HG02938 (cell line): Measurements from ENCODE around the gene YIF1B.

ENCODE experiments used
- ATAC-seq: cut with Tn5 transposase; IDR thresholded peaks from one replicate; pipeline ENCODE4 v1.9.1; 2021; ENCODE audit warnings: mild to moderate bottlenecking, moderate library complexity; ENCODE audit not compliant: unreplicated experiment

YIF1B gene

GRCh38 chr19:38306236-38306635, 9.5 kb downstream of the YIF1B start:
- ATAC-seq, result no peak

GRCh38 chr19:38304866-38305429, 10.8 kb downstream of the YIF1B start:
- no peak for ATAC-seq

- ATAC-seq, result no peak
These were observed 11.3 kb downstream of the YIF1B start for GRCh38 chr19:38304352-38304865.

GRCh38 chr19:38303517-38304351, 12.0 kb downstream of the YIF1B start, which contains the start of gene C19orf33:
C19orf33 (plus strand) TSS chr19:38304251; CDS start chr19:38304262, 11 bp downstream.
- ATAC-seq, result no peak

GRCh38 chr19:38298821-38299680, 16.7 kb downstream of the YIF1B start:
- no peak for ATAC-seq

GRCh38 chr19:38294090-38294489, 21.7 kb downstream of the YIF1B start:
- ATAC-seq, result no peak

- no peak for ATAC-seq
These were observed 22.5 kb downstream of the YIF1B start for GRCh38 chr19:38293281-38293680.

- ATAC-seq, result no peak
These were observed 23.9 kb downstream of the YIF1B start for GRCh38 chr19:38291855-38292254.

GRCh38 chr19:38290631-38291147, 25.1 kb downstream of the YIF1B start:
- ATAC-seq, result no peak

GRCh38 chr19:38289955-38290354, 25.8 kb downstream of the YIF1B start:
- no peak for ATAC-seq

- no peak for ATAC-seq
These were observed 27.5 kb downstream of the YIF1B start for GRCh38 chr19:38288123-38288855.

- no peak for ATAC-seq
These were observed 28.1 kb downstream of the YIF1B start for GRCh38 chr19:38287604-38288003.

GRCh38 chr19:38285567-38285966, 30.2 kb downstream of the YIF1B start:
- no peak for ATAC-seq

GRCh38 chr19:38284422-38284821, 31.3 kb downstream of the YIF1B start:
- no peak for ATAC-seq

- no peak for ATAC-seq
These were observed 32.5 kb downstream of the YIF1B start for GRCh38 chr19:38283271-38283670.

- ATAC-seq, result no peak
These were observed 33.8 kb downstream of the YIF1B start for GRCh38 chr19:38281811-38282566.

GRCh38 chr19:38280030-38280921, 35.5 kb downstream of the YIF1B start:
- no peak for ATAC-seq

- no peak for ATAC-seq
These were observed 37.0 kb downstream of the YIF1B start for GRCh38 chr19:38278751-38279150.
